ENCODE data around the gene GATAD2A.
A peak's percentile ranks its signal among the peaks of the same experiment; 100 is the strongest.

GATAD2A gene

GRCh38 chr19:19531951-19532805 lies 126.7 kb downstream of the GATAD2A start:
- peak; percentile 75 to 83 for DNase-seq (ENCODE audit: low read depth in 2 of 2)

GRCh38 chr19:19532806-19533701 lies 127.6 kb downstream of the GATAD2A start:
- DNase-seq (ENCODE audit: low read depth in 2 of 2), result no peak

DNA sequence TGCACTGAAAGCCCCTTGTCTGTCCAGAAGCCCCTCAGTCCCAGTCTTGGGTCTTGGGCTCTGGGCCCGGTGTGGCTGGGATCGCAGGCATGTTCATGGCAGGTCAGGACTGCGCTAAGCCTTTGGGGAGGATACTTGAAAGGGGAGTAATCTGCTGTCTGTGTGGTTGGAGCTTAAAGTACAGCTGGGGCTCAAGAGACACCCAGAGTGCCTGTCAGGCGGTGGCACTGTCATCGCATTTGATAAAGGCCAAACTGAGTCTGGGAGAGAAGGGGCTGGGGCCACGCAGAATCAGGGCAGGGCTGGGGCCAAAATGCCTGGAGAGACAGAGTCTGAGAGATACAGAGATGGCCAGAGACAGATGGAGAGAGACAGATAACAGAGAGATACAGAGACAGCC lies 128.4 kb downstream of the GATAD2A start:
- no peak for DNase-seq (ENCODE audit: low read depth in 2 of 2)

GRCh38 chr19:19534556-19535265 lies 129.2 kb downstream of the GATAD2A start:
- no peak for DNase-seq (ENCODE audit: low read depth in 2 of 2)

DNA sequence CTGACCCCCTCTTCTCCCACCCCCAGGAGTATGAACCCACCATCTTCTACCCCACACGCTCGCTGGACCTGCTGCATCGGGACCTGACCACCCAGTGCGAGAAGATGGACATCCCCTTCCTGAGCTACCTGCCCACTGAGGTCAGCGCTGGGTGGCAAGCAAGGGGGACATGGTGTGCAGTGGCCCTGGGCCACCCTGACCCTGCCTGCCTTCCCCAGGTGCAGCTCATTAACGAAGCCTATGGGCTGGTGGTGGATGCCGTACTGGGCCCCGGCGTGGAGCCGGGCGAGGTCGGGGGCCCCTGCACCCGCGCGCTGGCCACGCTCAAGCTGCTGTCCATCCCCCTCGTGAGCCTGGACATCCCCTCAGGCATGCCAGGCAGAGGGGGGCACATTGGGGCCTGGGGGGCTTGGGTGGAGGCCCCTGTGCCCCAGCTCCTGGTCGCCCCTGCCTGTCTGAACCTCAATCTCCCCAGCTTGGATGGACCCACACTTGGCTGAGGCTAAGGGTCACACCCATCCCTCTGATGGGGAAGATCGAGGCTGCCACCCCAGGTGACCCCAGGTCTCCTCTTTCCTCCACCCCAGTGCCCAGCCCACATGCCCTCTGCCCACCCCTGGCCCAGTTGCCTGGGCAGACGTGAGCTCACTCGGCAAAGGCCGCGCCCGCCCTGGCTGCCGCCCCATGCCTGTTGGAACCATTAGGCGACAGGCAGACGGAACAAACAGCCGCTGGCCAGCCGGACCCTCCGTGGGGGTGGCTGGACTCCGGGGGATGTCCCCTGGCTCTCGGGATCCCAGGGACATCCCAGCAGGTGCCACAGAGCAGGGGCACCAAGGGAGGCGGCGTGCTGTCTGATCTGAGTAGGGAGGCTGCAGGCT lies 130.1 kb downstream of the GATAD2A start:
- no peak for DNase-seq (ENCODE audit: low read depth in 2 of 2)

DNA sequence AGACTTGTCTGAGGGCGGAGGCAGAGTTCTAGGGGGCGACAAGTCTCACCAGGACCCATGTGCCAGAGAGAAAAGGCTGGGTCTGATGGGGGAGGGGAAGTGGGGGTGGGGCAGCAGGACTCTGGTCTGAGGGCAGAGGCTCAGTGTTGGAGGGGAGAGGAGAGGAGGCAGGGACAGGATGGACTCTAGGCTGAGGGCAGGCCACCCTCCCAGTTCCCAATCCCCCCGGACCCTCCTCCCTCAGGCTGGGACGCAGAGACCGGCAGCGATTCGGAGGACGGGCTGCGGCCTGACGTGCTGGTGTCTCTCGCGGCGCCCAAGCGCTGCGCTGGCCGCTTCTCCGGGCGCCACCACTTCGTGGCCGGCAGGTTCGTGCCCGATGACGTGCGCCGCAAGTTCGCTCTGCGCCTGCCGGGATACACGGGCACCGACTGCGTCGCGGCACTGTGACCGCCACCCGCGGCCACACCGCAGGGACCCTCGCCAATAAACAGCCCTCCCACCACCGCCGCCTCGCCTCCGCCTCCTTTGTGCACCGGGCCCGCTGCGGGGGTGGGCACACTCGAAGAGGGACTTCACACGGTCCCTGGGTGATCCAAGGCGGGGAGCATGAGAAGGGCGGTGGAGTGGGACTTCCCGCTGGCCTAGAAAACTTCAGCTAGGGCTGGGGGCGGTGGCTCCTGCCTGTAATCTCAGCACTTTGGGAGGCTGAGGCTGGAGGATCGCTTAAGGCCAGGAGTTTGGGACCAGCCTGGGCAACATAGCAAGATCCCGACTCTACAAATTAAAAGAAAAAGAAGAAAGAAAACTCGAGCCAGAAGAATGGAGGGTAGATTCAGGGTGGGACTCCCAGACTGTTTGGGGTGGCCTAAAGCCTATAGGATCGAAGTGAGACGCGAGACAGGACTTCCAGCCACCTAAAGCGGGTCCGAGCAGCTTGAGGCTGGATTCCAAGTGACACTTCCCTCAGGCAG lies 131.9 kb downstream of the GATAD2A start:
- no peak for DNase-seq (ENCODE audit: low read depth in 2 of 2)

DNA sequence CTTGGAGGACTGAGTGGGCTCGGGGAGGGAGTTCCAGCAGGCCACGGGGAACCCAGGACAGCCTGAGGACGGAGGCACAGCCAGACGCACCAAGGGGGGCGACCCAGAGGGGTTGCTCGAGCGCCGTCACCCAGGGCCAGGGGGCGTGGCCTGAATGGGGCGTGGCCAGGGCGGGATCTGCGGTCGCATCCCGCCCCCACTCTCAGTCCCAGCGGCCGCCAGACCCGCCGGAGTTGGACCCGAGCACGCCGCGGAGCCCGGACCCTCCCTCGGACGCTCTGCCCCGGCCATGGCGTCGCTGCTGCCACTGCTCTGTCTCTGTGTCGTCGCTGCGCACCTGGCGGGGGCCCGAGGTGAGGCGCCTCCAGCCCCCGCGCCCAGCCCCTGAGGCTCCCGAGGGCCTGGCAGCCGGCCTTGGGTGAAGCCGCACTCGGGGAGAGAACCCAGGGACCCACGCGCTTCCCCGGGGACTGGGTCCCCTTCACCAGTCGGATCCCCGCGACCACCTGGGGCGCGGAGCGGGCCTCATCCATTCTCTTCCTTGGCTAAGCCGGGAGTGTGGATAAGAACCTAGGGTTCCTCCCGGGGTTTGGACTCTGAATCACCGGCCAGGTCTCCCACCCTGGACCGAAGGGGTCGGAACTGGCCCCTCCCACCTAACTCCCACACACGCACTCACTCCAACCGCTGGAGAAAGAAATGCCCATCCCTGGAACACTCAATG lies 132.7 kb downstream of the GATAD2A start, which contains the start of gene CILP2:
Gene CILP2, plus strand, starts transcription at position 205 of the 724 bp plus-strand sequence. Its CDS starts 85 bp downstream, at position 290.
- no peak for DNase-seq (ENCODE audit: low read depth in 2 of 2)

GRCh38 chr19:19538785-19539166 lies 133.3 kb downstream of the GATAD2A start:
- DNase-seq (ENCODE audit: low read depth in 2 of 2), result no peak

DNA sequence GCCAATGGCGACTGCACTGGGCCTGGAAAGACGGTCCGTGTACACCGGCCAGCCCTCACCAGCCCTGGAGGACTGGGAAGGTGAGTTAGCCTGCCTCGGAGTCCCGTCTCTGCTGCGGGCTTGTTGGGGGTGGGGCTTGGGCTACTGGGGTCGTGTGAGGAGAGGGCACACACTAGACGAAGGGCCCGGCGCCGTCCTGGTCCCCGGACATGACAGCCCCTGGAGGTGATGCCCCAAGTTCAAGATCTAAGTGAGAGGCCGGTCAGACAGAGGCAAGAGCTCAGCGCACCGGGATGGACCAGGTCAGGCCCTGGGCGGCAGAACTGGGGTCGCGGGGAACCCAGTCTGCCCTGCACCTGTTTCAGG lies 134.2 kb downstream of the GATAD2A start:
- no peak for DNase-seq (ENCODE audit: low read depth in 2 of 2)

DNA sequence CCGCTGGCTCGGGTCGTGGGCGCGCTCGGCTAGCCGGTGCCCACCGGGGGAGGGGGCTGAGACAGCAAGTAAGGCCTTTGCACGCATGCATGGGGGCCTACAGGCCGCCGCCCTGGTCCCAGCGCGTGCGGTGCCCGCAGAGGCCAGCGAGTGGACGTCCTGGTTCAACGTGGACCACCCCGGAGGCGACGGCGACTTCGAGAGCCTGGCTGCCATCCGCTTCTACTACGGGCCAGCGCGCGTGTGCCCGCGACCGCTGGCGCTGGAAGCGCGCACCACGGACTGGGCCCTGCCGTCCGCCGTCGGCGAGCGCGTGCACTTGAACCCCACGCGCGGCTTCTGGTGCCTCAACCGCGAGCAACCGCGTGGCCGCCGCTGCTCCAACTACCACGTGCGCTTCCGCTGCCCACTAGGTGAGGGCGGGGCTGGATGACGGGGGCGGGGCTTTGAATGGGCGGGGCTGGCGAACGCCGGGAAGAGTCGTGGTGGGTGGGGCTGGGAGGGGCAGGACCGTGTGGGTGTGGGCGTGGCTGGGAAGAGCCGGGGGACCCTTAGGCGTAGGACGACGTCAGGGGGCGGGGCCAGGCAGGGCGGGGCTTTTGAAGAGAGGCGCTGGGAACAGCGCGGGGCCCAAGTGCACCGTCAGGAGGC lies 134.7 kb downstream of the GATAD2A start:
- DNase-seq (ENCODE audit: low read depth in 2 of 2), result peak in 1 of 2 donors; percentile 29

GRCh38 chr19:19540715-19541515 lies 135.4 kb downstream of the GATAD2A start:
- DNase-seq (ENCODE audit: low read depth in 2 of 2), result peak in 1 of 2 donors; percentile 51

DNA sequence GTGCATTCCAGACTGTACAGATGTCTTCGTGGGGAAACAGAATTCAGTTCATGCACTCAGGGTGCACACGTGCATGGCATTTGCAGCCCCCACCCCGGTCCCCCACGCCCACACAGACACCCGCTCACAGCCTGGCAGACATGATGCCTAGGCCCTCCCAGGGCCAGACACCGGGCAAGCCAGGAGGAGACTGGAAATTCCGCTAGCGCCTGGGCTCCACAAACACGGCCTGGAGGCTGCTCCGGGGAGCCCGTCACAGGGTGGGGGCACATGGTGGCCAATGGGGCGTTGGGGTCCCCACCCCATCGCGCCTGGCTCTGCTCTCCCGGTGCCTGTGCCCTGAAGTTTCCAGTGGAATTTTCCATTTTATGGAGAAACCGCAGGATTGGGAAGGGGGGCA lies 136.1 kb downstream of the GATAD2A start:
- no peak for DNase-seq (ENCODE audit: low read depth in 2 of 2)

- DNase-seq (ENCODE audit: low read depth in 2 of 2), result no peak
Measured at GRCh38 chr19:19542507-19542906, 137.0 kb downstream of the GATAD2A start.

DNA sequence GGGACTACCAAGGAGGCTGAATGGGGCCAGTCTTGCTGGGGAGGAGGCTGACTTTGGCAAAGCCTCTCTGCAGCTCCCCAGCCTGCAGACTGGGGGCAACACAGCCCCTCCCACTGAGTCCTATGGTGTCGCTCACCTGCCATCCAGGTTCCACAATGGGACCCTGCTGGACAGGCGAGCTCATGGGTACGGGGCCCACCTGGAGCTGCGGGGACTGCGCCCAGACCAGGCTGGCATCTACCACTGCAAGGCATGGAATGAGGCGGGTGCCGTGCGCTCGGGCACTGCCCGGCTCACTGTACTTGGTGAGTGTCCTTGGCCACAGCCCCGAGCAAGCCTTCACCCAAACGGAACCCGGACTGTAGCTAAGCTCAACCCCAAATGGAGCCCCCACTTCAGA lies 137.6 kb downstream of the GATAD2A start:
- DNase-seq (ENCODE audit: low read depth in 2 of 2), result no peak

- no peak for DNase-seq (ENCODE audit: low read depth in 2 of 2)
Measured at GRCh38 chr19:19543640-19544039, 138.2 kb downstream of the GATAD2A start.

- no peak for DNase-seq (ENCODE audit: low read depth in 2 of 2)
Measured at GRCh38 chr19:19544257-19544953, 138.9 kb downstream of the GATAD2A start.

GRCh38 chr19:19544954-19545591 lies 139.6 kb downstream of the GATAD2A start:
- no peak for DNase-seq (ENCODE audit: low read depth in 2 of 2)
